Measurements from ENCODE around the gene NTF4.
"Not testable (repeated sequence)": the region's sequence is repeated elsewhere in the genome, so short reads cannot be mapped to it uniquely, and the experiment has no call there.

Gene NTF4

DNA sequence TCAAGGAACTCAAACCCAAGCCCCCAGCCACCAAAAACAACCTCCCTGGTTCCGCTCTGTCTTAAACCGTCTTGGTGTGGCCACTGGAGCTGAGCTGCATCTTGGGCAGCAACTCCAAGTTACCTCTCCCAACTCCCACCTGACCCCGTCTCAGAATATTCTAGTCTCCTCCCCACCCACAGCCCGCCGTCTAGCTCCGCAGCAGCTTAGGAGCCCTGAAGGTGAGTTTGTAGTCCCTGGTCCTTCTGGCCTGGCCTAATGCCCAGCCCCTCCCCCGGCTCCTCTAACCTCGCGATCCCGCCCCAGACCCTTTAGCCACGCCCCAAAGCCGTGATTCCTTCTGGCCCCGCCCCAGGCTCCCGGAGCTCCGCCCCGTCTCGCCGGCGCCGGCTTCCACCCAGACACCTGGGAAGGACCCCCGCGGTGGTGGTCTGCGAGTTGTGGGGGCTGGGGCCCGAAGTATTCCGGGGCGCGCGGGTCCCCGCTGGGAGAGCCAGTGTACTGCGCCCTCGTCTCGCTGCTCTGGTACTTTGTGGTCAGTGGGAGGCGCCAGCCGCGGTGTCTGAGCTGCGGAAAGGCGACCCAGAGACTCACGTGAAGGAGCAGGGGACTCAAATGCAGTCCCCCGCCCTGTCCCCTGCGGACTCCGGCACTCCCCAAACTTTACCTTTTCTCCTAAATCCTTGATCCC, 45.2 kb downstream of the NTF4 start:
- DNase-seq = peak; percentile 67

DNA sequence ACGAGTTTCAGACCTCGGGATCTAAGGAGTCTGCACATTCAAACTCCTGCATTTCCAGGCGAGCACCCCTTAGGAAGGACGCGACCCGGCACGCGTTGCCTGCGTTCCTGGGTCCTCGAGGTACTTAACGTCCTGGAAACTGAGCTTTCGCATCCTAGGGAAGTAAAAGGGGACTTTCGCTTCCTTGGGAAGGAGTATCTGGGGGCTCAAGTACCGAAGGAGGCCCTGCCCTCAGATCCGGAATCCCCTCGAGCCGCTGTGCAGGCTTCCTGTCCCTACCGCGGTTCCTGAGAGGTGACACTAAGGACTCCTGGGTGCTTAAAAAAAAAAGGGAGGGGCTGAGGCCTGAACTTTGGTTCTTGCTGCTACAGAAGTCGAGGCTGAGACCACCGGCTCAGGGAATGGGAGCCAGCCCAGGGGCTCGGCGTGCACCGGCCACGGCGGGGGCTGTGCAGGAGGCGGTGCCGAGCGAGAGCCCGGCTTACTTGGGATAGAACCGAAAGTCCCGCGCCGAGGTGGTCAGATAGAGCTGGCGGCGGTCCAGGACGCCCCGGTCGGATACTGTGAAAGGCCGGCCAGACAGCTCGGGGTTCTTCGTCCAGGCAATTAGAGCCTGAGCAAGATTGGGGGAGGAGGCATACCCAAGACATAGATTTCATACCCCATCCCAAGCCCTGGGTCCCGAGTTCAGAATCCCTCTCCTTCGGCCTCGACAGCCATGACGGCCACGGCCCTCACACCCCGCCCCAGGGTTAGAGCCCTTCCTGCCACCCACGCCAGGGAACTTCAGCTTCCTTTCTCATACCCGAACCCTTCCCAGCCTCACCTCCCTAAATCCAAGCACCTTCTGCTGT, 46.0 kb downstream of the NTF4 start:
- DNase-seq = not testable (repeated sequence)

DNA sequence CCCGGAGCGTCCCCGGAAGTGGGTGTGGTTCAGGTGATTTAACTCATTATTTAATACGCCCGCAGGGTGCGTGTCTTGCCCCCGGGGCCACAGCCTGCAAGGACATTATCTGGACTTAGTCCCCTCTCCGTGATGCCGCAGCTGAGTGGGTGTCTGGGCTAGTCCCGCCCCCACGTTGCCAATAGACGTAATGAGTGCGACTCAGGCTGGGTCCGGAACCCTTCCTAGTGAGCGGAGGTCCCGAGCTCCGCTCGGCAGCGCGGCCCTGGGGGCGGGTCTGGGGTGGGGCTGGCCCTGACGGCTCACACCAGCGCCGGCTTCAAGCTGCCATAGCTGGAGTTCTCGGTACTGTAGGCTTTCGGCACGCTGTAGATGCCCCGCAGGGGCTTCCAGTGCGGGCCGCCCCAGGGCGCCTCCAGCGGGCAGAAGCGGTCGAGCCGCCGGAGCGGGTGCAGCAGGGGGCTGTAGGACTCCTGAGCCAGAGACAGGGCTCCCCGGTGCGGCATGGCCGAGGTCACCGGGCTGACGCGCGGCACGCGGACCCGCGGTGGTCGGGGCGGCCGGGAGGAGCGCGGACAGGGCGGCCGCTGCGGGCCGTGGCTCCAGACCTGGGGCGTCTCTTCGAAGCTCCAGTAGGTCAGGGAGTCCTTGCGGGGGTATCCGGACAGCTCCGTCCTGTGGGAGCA, 46.8 kb downstream of the NTF4 start:
- DNase-seq = no peak

DNA sequence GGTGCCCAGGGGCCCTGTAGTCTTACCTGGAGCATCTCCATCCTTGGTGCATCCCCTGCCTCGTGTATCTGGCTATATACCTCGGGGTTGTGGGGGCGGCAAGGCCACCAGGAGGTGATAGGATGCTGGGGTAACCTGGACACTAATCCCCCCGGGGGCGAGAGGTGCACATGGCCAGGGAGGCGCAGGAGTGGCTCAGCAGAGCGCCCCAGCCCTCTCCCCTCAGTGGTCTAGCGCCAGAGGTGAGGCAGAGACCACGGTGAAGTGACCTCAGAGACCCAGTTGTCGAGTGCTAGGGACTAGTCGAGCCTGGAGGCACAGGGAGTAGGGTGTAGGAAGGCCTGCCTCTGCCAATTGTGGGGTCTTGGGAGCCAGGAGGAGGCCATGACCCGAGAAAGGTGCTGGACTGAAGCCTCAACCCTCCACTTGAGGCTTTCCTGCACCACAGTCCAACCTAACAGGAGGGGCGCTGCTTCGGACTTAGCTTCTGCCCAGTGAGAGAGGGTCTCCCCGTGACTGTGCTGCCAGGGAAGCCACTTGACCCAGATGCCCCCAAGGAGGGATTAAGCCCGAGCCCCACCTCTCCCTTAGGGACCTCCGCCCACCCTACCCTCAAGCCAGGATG, 47.5 kb downstream of the NTF4 start, which contains the start of gene LHB:
LHB (minus strand) TSS at position 51 of the 625 bp plus-strand sequence; CDS start at position 41, 10 bp downstream.
- DNase-seq = no peak

DNA sequence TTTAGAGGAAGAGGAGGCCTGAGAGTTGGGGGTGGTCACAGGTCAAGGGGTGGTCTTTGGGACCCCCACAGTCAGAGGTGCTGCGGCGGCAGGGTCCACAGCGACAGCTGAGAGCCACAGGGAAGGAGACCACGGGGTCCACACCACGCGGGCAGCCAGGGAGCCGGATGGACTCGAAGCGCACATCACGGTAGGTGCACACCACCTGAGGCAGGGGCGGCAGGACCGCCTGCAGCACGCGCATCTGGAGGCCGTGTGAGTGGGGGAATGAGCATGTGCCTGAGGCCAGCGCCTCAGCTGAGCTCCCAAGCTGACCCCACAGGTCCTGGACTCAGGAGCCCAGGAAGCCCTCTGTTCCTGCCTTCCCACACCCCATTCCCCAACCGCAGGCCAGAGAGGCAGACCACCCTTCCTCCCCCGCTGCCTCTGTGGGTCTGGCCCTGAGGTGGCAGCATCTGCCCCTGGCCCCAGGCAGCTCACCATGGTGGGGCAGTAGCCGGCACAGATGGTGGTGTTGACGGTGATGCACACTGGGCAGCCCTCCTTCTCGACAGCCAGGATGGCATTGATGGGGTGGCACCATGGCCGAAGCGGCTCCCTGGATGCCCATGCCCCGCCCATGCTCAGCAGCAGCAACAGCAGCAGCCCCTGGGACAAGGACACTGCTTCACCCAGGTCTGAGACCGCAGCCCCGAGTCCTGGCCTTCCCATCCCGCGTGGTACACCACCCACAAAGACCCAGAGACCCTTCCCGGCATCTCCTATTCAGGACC, 48.4 kb downstream of the NTF4 start:
- no peak for DNase-seq

DNA sequence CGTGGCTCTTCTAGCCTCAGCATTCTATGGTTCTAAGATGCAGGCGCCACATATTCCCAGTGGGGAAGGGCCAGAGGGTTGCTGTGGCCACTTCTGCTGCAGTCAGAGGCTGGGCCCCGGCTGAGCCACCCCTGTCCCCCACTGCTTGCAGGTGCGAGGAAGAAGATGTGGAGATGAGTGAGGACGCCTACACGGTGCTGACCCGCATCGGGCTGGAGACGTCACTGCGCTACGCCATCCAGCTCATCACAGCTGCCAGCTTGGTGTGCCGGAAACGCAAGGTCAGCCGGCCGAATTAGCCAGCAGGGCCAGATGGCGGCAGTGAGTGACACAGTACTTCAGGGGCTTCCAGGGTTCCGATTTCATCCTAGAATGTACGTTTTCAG, 49.8 kb downstream of the NTF4 start:
- no peak for DNase-seq

DNA sequence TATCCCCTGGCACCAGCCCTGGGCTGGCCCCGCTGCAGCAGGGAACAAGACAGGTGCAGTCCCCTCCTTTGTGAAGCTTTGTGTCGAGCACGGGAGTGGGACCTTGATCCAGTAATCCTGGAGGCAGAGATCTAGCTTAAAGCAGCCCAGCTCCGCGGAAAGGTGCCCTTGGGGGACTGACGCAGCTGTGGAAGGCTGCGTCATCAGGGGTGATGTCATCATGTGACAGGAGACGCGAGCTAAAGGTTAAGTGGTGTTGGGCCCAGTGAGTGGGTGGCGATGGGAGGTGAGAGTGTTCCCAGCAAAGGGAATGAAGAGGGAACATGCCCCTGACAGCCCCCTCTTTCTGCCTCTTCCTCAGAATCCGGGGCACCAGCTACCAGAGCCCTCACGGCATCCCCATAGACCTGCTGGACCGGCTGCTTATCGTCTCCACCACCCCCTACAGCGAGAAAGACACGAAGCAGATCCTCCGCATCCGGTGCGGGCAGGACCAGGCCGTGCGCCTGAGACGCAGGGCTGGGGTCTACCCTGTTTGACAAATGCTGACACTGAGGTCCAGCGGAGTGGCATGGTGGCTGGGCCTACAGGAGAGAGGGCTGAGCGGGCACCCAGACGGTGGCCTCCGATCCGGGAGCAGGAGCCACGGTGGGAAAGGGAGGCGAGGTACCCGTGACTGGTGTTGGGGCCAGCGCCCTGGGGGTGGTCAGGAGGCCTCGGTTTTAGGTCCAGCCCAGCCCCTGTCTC, 50.3 kb downstream of the NTF4 start:
- no peak for DNase-seq

DNA sequence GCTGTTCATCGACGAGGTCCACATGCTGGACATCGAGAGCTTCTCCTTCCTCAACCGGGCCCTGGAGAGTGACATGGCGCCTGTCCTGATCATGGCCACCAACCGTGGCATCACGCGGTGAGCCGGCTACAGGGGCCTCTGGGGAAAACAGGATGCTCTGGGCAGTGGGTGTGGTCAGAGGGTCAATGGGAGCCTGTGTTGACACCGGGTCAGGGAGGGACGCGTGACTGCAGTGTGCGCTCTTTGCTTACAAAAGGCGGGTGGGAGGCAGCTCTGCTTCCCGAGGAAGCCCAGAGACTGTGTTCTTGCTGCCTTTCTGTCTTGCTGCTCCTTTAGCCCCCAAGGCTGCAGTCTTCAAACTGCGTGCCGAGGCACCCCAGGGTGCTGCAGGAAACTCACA, 53.4 kb downstream of the NTF4 start:
- no peak for DNase-seq
